ENCODE data around the gene MAST2.

GRCh38 chr1:46062651-46063319 is 259.4 kb downstream of the MAST2 start:
- TF ChIP-seq CTCF (IDR thresholded peaks at IDR 0.05; ENCODE audit: extremely low read depth in 1 of 2, insufficient read depth in 1 of 2, low read depth in 1 of 2, low read length in 2 of 2) (no peak), MAX (IDR thresholded peaks at IDR 0.05; ENCODE audit: insufficient read depth, insufficient read length) (no peak)

Measured in endothelial cell of umbilical vein (primary cell).